ENCODE measurements around the gene KAT2A.
A peak's percentile ranks its signal among the peaks of the same experiment; 100 is the strongest.

The KAT2A gene

DNA sequence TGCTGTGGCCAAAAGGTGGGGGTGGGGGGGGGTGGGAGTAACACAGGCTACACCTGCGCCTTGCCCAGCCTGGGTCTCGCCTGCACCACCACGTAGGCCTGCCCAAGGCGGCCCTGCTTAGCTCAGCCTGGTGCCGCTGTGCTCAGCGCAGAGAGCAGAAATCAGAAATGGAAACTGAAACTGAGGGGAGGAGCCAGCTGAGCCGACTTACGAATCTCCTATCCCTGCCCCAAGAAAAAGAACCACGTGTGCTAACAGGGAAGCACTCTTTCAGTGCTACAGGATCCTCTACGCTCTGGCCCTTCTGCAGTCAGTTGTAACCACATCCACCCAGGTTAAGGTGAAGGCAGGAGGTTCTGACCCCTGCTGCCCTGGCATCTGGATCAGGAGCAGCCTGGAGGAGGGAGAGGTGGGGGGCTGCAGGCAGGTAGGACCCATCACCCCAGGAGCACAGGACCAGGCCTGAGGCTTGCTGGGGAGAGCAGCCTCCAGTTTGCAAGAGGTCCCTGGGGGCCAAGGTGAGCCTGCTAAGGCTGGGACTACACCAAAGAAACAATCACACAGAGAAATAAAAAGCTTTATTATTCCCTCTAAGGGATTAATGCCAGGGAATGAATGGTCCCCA lies 8.5 kb downstream of the KAT2A start, which contains the start of gene DHX58:
DHX58 (minus strand) TSS at position 163 of the 625 bp plus-strand sequence. CDS start 822 bp downstream, outside the sequence.
- peak; percentile 97 for DNase-seq

DNA sequence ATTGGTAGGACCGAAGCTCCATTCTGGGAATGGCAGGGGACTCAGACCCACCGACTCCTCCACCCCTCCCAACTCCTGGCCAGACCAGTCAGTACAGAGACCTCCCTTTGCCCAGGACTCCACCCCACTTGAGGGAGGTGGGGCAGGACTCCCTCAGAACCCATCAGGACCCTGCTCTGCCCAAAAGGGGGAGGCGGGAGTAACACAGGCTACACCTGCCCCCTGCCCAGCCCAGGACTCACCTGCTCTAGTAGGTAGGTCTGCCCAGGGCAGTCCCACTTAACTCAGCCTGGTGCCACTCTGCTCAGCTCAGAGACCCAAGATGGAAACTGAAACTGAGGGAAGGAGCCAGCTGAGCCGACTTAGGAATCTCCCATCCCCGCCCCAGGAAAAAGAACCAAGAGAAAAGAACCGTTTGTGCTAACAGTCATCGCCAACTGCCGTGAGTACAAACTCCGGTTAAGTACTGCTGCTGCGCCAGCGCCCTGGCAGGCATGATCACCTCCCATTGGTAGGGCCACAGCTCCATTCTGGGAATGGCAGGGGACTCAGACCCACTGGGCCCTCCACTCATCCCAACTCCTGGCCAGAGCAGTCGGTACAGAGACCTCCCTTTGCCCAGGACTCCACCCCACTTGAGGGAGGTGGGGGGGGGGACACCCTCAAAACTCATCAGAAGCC lies 9.2 kb downstream of the KAT2A start:
- peak; percentile 91 for DNase-seq

DNA sequence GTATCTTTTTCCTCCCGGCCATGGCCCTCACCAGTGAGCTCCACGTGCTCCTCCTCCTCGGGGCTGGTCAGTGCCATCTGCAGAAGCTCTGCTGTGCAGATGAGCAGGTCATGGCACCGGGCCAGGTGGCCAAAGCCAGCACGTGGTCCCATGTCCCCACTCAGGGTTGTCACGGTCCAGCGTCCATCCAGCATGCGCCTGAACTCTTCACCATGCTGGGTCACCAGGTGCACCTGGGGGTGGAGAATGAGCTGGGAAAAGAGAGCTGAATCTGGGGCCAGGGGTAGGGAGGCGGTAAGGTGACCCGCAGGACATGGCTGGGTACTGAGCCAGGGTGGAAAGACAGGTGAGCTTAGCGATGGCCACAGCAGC lies 9.9 kb downstream of the KAT2A start:
- no peak for DNase-seq

DNA sequence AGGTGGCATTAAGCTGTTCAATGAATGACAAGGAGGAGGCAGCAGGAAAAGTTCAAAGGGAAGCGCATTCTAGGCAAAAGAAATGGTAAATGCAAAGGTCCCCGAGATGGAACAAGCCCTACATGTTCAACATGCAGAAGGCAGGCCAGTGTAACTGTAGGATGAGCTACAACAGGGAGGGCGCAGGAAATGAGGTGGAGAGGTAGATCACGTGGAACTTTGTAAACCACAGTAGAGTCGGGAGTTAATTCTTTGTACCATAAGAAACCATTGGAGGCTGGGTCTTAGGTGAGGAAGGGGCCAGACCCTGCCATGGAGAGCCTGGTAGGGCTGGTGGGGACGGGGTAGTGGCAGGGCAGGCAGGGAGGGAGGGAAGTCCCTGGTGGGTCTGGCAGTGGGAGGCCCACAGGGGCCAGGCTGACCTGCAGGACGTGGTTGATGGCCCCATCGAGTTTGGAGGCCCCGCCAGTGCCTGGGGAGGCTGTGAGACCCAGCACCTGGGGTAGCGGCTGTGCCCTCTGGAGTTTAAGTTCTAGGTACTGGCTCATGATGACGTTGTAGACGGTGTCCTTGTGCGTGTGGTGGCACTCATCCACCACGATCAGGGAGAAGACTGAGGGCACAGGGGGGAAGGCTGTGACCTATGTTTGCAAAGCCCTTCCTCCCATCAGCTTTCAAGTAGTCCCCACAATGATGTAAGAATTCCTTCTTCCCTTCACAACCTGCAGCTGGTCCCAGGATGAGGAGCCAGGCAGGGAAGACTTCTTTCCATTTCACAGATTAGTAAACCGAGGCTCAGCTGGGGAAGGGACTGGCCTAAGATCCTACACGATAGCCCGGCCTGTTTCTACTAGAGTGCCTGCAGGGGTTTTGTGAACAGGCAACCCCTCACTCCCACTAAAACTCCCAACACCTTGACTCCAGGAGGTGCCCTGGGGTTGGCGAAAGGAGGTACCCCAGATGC lies 10.6 kb downstream of the KAT2A start:
- no peak for DNase-seq

DNA sequence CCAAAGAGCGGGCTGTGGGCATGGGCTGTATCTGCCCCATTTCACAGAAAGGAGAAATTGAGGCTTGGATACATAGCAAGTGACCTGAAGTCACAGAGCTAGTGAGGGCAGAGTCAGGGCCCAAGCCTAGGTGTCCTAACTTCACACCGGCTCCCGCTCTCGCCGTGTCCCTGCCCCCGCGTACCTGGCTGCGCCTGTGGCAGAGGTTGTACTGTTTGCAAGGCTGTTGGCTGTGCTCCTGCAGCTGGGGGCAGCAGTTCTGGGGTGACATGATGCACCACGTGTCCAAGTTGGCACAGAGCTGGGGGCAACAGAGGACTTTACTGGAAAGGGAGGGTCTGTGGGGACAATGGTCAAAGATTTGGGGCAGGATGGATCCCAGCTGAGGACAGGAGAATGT lies 12.1 kb downstream of the KAT2A start:
- DNase-seq, result no peak

DNA sequence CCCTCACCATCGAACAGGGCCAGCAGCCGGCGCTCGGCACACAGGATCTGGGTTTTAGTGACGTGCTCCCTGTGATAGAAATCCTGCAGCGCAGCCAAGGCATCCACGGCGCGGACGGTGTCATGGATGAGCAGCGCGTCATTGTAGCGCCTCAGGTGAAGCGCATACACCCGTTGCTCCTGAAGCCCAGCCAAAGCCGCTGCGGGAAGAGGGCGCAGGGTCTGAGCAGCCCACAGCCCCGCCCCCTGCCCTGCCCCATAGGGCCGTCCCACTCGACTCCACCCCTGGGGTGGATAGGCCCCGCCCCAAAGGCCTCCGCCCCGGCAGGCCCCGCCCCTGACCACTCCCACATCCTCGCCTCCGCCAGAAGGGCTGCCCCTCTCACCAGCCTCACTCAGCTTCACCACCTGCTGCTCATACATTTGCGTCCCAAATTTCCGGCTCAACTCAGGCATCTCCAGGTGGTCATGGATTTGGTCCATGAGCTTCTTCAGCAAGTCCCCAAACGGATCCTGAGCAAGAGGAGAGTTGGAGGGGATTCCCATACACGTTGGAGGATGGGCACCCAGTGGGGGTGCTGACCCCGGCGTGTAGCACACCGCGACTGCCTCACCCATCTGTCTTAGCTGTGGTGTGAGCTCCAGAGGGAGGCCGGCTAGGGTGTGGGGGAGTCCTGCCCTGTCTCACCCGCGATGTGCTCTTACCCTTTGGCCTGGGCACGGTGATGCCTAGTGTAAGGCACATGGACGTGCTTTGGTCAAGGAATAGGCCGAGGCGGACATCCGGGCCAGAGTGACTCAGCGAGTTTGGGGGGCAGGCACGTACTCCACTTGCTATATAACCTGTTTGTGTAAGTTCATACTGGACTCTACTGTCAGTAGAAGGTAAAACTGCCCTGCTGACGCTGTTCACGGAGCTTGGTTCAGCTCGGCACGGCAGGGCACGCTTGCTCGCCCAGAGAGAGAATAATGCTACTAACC lies 13.3 kb downstream of the KAT2A start:
- peak; percentile 94 for DNase-seq

DNA sequence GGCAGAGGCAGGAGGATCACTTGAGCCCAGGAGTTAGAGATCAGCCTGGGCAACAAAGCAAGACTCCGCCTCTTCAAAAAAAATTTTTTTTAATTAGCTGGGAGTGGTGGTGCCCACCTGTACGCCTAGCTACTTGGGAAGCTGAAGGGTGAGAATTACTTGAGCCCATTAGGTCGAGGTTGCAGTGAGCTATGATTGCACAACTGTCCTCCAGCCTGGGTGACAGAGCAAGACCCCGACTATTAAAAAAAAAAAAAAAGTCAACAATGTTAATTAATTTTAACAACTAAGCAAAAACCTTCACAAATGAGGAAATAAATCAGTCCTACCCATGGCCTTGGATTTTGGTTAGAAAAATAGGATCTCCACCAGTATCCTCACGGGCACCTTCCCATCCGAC lies 14.0 kb downstream of the KAT2A start:
- DNase-seq, result no peak

DNA sequence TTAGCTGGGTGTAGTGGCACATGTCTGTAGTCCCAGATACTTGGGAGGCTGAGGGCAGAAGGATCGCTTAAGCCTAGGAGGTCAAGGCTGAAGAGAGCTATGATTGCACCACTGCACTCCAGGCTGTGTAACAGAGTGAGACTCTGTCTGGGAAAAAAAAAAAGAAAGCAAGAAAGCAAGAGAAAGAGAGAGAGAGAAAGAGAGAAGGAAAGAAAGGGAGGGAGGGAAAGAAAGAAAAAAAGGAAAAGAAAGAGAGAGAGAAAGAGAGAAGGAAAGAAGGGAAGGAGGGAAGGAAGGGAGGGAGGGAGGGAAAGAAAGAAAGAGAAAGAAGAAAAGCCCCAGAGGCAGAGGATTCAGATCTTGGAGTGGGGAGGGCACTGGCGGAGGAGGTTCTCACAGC lies 15.2 kb downstream of the KAT2A start:
- DNase-seq, result no peak

DNA sequence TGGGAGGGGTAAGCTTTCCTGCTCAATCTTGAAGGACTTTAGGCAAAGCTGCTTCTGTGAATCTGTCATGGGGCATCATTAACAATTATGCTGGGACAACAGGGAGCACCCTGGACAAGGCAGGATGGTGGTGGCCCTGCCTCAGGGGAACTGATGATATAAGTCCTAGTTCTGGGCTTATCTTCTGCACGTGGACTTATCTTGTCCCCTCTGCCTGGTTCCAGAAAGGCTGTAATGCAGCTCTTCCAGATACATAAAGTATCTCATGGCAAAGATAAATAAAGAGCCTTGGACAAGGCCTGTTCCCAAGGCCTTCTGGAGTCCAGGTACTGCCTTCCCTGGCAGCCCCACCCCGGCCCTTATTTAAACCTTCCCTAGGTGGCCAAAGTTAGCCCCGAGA lies 16.9 kb downstream of the KAT2A start:
- no peak for DNase-seq

DNA sequence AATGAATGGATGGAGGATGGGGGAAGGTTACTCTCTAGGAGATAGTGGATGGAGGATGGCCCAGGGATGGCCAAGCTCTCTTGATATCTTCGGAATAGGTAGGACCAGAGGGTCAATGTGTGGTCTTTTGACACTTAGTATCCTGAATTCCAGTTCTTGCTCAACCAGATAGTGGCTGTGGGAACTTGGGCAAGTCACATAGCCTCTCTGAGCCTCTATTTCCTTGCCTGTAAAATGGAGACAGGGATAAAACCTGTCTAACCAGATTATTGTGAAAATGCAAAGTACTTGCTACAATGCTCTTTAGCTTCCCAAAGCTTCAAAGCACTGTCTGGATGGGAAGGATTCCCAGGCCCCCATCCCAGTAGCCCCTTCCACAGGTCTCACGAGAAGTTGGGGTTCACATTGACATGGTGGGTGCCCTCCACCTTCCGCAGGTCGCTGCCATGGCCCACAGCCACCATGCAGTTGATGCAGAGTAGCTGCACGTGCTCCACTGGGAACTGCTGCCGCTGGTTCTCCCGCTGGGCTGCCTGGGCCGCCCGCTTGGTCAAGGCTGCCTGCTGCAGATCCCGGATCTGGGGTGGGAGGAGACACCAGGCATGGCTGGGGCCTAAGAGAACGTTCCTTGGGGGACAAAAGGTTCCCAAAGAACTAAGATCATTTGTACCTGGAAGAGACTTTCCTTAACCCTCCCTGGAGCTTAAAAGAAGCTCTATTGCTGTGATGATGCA lies 17.8 kb downstream of the KAT2A start:
- no peak for DNase-seq

DNA sequence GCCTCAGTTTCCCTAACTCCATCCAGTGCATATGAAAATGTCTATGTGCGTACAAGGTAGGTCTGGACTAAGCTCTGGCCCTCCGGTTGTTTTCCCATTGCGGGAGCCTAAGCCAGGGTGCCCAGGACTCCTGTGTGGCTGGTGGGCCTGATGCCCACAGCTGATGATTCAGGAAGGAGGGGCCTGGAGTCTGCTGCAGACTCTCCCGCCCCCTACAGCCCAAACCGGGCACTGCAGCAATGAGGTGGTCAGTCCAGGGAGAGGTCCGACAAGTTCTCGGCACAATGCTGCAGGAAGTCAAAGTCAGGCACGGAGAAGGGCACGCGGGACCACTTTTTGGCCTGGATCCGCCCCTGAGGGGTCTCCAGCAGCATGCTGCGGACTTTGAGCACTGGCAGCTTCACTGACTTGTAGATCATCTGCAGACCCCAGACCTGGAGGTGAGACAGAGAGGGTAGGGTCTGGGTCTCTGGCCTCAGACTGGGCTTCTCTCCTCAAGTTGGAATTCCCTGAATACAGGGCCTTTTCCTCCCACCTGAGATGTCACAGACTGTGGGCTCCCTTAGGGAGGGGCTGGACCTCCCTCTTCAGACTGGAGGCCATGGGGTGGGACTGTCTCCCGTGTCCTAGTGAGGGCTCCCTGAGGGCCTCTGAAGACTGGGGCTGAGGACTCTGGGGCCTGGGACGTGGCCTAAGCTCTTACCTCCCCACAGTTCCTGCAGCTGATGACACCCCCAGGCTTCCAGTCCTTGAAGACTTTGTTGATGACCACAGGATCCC lies 19.5 kb downstream of the KAT2A start:
- peak; percentile 83 for DNase-seq

DNA sequence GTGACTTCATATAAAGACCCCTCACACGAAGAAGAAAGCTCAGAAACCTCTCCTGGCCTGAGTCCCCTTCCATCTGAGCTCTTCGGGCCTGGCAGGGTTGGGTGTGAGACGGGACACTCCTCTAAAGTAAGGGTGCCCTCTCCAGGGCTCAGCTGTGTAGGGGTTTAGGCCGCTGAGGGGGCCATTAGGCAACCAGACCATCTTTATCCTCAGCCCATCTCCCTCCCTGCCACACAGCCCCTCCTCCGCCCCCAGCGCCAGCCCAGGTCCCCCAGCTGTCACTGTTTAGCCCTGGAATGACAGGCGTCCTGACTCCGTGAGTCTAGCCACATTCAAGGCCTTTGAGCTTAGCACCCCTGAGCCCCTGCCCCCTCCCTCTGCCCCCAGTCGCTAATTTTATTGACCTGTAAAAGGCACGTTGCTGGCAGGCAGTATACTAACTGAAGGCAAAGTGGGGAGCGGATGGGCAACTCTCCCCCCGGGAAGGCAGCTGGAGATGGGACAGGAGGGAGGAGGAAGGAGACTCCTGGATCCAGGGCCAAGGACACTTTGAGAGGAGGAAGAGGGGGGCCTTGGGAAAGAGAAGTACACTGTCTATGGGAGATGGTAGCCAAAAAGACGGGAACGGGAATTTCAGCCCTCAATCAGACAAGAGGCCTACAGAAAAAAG lies 22.3 kb downstream of the KAT2A start:
- DNase-seq, result no peak

DNA sequence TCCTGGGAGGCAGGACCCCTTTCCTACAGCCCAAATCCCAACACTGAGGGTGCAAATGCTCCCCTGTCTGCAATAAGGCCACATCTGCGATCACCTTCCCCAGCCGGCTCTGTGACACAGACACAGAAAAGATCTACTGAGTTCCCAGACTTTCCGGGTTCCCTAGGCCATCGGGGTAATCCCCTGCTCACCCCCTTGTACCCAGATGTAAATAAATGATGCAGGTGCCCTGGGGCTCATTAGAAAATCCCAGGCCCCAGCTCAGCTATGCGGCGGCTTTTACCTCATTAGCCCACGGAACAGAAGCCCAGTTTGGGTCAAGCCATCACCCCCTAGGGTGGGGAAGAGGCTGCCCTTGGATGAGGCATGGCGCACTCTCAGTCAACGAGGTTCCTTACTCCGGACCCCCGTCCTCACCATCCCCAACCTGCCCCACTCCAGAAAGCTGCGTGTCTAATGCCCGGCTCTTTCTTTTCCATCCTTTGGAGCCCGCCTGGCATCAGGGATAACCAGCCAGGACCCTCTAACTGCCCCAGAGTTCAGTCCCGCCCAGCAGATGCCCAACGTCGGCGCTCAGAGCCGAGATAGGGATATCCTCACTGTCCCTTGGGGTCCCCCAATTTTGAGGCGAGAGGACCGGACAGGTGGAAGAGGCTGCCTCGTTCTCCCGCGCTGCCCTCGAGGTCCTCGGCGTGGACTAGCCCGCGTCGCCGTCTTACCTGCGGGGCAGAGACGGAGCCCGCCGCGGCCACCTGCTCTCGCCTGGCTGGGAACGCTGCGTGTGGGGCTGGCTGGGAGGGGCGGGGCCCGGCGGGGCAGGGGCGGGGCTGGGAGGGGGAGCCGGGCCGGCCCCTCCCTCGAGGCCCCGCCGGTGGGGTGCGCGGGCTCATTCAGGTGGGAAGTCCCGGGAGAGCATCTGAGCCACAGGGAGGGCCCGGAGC lies 23.2 kb downstream of the KAT2A start, which contains the start of gene ZNF385C:
ZNF385C (minus strand) TSS at position 783 of the 941 bp plus-strand sequence. CDS start 35,417 bp downstream, outside the sequence.
- no peak for DNase-seq

DNA sequence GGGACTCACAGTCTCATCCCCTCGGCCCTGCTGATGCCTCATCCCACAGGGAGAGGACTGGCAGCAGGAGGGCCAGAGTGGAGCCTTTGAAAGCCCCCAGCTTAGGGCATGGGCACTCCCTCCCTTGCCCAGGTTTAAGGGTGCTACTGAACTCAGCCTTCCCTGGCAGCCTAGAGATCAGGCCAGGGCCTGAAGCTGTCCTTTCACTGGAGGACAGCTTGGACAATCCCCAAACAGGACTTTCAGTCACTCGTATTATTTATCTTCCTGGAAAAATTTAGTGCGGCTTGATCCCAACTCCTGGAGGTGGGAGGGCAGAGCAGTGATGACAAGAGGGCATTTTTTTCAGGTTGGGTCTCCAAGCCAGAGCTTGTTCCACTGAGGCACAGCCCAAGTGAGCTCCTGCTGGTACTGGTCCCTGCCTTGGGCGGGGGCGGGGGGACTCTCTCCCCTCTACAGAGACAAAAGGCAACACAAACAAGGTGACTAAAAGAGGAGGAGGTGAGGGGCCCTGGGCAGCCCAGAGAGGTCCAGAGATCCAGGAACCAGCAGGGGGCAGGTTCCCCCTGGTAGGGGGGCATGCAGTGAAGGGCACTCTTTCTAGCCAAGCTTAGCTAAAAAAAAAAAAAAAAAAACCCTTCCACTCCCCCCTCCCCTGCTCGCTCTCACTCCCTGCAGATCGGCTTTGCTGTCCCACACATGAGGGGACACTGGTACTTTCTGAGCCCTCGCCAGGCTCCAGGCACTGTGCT lies 24.6 kb downstream of the KAT2A start:
- DNase-seq, result no peak

DNA sequence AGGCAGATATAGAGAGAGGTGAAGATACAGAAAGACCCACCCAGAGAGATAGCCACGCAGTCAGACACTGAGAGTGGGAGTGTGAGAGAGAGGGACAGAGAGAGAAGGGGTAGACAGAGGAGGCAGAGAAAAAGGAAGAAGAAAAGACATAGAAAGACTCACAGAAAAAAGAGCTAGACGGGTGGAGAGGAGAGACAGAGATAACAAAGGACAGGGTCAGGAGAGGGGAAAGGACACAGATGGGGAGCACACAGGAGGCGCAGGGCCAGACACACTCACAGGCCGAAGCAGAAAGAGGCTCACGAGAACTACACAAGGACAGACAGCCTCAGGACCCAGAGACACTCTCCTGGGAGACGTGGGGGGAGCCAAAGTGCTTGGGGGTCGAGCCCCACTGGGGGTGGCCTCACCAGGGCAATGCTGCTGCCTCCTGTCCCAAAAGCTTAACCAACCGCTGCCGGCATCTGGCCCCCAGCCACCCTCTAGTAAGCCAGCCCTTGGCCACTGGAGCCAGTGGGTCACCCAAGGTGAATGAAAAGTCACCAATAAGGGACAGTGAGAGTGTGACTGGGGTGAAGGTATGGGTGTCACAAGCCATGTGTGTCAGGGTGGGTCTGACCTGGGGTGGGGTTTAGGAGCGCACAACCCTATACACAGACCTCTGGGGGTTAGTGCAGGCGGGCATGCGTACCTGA lies 26.6 kb downstream of the KAT2A start:
- no peak for DNase-seq

DNA sequence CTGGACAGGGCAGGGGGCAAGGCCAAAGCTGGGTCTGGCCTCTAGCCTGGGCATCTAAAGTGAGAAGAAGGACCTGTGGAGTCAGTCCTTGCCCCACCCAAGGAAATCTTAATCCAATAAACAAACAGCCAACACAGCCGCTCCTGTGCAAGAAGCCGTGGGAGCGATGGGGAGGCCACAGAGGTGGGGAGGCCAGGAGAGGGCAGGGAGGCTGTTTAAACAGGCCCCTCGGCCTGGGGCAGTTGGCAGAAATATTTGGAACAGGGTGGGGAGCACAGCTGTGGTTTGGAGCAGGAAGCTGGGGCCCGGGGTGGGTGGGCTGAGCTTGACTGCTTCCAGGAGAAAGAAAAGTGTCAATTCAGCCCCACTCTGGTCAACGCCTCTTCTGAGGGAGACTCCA lies 28.2 kb downstream of the KAT2A start:
- no peak for DNase-seq
